Anterior cingulate cortex (tissue), 58 donors: ENCODE measurements around the gene BTBD19.
"Not testable (repeated sequence)": the region's sequence is repeated elsewhere in the genome, so short reads cannot be mapped to it uniquely, and the experiment has no call there.

Experiments
- DNase-seq, 58 donors: peaks; one replicate each; lab custom pipeline; 2025; lab: John Stamatoyannopoulos, UW

BTBD19 gene

GRCh38 chr1:44806704-44807363, 1.5 kb upstream of the BTBD19 start, which contains the start of gene DYNLT4:
Gene DYNLT4, minus strand, starts transcription at chr1:44807351. Its CDS starts 683 bp downstream, at chr1:44806668.
- DNase-seq, result no peak

GRCh38 chr1:44807364-44808062, 810 bp upstream of the BTBD19 start:
- DNase-seq, result peak in 53 of 58 donors; percentile 17 to 90 (median 63)

DNA sequence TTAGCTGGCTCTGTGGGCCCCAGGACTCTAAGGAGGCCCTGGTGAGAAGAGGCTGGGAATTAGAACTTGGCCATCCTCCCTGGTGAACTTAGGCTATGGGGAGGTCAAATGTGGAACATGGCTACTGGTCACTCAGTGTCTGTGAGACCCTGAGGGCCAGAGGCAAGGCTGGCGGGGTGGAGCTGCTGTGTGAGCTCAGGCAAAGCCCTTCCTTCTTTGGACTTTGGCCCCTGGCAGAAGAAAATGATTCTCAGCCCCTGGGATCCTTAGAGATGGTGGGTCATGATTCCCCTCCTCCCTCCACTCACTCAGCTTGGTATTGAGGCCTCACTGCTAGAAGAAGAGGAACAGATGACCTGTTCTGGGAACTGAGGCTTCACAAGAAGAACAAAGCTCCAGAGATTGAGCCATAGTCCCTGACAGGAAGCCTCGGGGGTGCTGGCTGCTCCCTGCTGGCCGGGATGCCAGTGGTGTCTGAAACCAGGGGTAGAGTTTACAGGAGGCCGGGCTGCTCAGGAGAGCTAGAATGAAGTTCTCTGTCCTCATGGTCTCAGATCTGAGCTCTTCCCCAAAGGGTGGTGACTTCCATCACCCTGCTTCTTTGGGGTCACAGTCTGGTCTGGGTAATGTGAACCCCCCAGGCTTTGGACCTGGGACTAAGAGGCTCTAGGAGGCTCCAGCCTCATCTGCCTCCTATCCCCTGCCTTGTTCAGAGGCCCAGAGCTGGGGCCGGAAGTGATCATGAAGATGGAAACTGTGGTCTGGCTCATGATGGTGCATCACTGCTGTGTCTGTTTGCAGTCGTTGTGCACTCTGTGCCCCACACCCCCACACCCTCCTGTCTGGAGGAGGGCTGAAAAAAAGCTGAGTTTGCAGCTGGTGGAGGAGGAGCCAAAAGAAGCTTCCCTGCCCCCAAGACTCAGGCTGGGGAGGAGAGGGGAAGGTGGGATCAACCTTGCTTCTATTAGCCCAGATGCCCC, 905 bp downstream of the BTBD19 start:
- peak in 6 of 58 donors; percentile 19 to 47 (median 38) for DNase-seq

DNA sequence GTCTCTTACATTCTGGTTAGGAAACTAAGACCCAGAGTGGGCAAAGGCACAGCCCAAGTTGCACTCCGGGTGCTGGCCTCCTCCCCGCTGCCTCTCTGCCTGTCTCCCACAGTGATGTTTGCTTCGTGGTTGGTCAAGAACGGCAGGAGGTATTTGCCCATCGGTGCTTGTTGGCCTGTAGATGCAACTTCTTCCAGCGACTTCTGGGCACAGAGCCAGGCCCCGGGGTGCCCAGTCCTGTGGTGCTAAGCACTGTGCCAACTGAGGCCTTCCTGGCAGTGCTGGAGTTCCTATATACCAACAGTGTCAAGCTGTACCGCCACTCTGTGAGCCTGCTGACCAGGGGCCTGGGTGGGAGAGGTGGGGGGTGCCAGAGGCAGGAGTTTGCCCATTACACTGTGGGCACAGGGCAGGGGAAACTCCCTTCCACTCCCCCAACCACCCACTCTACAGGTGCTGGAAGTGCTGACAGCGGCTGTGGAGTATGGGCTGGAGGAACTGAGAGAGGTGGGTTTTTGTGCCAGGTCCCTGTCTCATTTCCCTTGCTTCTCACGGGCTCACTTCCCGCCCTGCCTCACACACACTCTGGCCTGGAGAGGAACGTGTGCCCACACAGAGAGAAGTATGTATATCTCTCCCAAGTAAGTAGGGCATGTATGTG, 1.9 kb downstream of the BTBD19 start:
- peak in 16 of 58 donors; percentile 11 to 63 (median 30) for DNase-seq

GRCh38 chr1:44810762-44811105, 2.4 kb downstream of the BTBD19 start:
- DNase-seq, result not testable (repeated sequence)

DNA sequence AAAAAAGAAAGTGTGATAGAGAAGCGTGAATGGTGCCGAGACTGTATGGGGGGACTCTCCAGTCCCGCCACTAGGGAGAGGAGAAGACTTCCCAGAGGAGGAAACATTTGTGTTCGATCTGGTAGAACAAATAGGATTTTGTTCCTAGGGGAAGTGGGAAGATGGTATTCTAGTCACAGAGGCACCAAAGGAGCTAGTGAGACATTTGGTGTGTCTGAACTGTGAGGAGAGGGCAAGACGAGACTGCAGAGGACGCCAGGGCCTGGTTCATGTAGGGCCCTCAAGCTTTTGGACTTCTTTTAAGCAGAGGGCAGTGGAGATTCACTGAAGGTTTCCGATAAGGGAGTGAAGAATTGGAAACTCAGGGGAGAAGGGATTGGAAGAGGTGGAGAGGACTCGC, 2.9 kb downstream of the BTBD19 start:
- no peak for DNase-seq

DNA sequence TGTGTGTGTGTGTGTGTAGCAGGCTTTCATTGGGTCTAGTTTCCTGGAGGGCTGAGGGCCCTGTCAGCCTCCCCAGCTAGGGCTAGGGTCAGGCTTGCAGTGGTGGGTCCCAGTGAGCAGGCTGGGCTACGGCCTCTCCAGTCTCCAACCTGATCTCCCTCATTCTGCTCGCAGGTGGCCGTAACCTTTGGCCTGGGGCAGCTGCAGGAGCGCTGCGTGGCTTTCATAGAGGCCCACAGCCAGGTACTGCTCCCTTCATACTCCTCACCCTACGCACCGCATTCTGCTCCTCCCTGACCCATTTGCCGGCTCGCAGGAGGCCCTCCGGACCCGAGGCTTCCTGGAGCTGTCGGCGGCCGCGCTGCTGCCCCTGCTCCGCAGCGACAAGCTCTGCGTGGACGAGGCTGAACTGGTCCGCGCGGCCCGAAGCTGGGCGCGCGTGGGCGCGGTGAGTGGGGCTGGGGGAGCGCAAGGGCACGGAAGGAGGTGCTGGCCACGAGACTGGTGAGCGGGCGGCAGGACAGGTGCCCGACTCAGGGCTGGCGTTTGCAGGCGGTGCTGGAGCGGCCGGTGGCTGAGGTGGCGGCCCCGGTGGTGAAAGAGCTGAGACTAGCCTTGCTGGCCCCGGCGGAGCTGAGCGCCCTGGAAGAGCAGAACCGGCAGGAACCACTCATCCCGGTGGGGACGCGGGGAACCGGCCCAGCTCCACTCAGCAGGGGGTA, 4.7 kb downstream of the BTBD19 start:
- DNase-seq, result peak in 13 of 58 donors; percentile 48 to 72 (median 61)

DNA sequence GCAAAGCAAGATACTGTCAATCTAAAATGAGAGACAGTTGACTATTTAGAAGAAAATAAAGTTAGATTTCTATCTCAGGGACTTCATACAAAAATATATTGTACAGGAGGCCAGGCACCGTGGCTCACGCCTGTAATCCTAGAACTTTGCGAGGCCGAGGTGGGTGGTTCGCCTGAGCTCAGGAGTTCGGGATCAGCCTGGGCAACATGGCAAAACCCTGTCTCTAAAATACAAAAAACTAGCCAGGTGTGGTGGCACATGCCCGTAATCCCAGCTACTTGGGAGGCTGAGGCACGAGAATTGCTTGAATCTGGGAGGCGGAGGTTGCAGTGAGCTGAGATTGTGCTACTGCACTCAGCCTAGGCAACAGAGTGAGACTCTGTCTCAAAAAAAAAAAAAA, 7.6 kb downstream of the BTBD19 start:
- DNase-seq, result not testable (repeated sequence)

DNA sequence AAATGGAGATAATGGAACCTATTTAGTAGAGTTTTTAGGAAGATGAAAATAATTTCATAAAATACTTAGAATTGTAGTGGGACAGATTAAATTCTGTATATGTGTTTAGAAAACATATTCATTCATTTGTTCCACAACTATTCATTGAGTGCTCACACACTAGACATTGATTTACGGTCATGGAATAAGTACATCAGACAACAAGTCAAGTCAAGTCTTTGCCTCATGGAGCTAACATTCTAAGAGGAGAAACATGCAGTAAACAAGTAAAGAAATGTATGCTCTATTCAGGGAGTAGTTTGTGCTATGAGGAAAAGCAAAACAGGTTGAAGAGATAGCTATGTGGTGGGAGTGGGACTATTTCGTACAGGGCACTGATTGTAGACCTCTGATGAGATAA, 9.0 kb downstream of the BTBD19 start:
- no peak for DNase-seq

DNA sequence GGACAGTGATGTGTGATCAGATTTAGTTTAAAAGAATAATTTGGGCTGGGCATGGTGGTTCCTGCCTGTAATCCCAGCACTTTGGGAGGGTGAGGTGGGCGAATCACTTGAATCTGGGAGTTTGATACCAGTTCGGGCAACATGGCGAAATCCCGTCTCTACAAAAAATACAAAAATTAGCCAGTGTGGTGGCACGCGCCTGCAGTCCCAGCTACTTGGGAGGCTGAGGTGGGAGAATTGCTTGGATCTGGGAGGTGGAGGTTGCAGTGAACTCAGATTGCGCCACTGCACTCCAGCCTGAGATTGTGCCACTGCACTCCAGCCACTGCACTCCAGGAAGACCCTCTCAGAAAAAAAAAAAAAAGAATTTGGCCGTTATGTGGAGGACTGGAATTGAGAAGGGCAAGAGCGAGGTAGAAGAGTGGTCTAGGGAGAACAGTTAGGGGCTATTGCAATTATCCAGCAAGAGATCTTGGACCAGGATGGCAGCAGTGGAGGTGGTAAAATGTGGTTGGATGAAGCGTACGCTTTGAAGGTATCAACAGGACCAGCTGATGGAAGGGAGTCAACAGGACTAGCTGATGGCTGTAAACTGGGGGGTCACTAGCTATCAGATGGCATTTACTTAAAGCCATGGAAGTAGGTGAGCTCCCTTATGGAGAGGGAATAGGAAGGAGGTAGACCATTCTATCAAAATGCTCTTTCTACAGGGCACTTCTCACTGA, 9.6 kb downstream of the BTBD19 start:
- no peak for DNase-seq

GRCh38 chr1:44819196-44819607, 10.9 kb downstream of the BTBD19 start:
- no peak for DNase-seq

DNA sequence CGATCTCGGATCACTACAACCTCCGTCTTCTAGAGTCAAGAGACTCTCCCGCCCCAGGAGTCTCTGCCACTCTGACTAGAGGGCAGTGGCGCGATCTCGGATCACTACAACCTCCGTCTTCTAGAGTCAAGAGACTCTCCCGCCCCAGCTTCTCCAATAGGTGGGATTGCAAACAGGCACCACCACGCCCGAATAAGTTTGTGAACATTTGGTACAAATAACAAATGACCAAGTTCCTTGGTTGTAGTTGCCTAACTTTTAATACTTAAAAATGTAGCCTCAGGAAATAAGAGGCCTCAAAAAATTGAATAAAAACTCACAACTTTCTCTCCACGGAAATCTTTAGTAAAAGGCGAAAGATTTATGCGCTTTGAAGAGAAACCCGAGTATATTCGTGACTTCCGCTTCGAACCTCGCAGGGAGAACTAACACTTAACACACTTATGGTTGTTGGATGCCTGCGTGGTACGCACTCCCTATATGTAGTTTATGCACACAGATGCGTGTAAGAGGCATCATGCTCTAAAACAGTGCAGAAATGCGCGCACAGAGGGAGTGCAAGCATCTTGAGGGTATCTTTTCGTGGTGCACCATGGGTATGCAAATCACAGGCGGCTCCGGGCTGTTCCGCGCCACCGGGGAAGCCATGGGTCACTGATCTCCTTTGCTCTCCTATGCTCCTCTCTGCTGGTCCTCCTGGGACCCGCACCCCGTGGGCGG, 11.4 kb downstream of the BTBD19 start:
- peak in 54 of 58 donors; percentile 18 to 80 (median 55) for DNase-seq

GRCh38 chr1:44820328-44821239, 12.3 kb downstream of the BTBD19 start:
- no peak for DNase-seq

DNA sequence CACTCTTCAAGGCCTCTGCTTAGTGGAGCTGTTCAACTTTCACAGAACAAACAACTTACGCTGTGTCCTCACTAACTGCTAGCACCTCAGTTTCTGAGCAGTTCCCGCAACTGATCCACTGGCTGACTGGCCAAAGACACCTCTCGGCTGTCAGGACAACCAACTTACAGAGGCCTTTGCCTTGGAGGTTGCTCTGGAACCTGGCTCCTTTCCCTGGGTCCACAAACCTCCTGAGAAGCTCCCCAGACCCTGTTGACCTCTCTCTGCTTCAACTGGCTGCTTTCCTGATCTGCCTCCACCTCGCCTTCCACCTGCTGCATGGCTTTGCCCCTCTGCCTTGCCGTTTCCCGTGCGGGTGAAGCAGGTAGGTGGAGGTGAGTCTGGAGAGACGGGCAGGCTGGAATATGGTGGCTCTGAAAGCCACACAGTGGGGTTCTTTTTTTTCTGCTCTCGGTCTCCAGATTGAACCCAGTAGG, 13.0 kb downstream of the BTBD19 start:
- no peak for DNase-seq

DNA sequence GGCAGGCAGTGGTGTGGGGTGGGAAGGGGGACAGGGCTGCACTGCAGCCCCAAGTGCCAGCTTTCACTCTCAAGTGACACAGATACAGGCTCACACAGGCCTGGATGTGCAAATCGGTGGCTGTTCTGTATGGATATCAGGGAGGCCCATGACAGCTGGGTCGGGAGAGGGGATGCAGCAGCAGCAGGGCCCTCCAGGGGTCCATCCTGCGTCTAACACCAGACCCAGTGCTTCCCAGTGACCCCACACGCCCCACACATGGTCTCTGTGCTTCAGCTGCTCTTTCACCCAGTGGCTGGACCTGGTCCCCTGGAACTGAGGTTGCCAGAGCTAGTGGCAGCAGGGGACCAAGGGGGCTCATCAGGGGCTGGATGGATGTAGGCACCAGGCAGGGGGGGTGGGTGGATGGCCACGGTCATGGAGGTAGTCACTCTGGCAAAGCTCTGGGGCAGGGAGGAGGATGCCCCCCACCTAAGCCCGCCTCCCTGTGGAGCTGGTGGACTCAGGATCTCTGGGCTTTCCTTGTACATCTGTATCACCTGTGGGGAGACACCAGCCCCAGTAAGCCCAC, 13.9 kb downstream of the BTBD19 start:
- no peak for DNase-seq

DNA sequence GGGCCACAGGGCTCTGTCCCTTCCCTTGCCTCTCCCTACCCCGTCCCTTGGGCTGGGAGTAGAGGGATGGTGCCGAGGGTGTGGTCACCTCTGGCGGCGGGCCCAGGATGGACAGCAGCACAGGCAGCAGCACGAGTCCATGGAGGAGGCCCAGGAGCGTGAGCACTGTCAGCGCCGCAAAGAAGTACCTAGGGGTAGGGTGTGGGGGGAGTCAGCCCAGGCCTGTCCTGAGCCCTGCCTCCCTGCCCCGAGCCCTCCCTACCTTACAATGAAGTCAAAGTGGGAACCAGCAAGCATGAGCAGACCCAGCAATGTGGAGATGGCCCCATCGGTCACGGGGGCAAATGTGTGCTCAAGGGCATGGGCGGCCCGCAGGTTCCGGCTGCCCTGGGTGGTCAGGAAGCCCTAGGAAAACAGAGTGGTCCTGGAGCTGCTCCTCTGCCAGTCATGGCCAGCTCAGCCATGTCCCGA, 14.7 kb downstream of the BTBD19 start:
- no peak for DNase-seq

GRCh38 chr1:44824392-44824791, 16.1 kb downstream of the BTBD19 start:
- DNase-seq, result not testable (repeated sequence)
